Measurements from ENCODE around the gene CCNL2. TPM values are rescaled to one million over a fixed set of nuclear protein-coding genes. Genes with fewer than 3 reads are reported as not detected.

Gene CCNL2
- total and polyA plus RNA-seq, 2 of the 13 experiments (the other 11 are each of a cell fraction or from before 2014, with no cell fraction given): 105 to 340 TPM

- TF ChIP-seq ATF4 (CRISPR knock-in tag; IDR thresholded peaks at IDR 0.05) (no peak), PBX2 (CRISPR knock-in tag; IDR thresholded peaks at IDR 0.05) (no peak), ZBTB33 (CRISPR knock-in tag; IDR thresholded peaks at IDR 0.05) (peak; percentile 93), U2AF2 (IDR thresholded peaks at IDR 0.05; ENCODE audit: low read depth, low read length) (no peak), NR2C2 (CRISPR knock-in tag; IDR thresholded peaks at IDR 0.05; ENCODE audit: borderline replicate concordance) (no peak), ZNF205 (CRISPR knock-in tag; IDR thresholded peaks at IDR 0.05) (no peak), ZNF850 (CRISPR knock-in tag; conservative IDR thresholded peaks at IDR 0.05) (no peak), MIER3 (CRISPR knock-in tag; IDR thresholded peaks at IDR 0.05; ENCODE audit: borderline replicate concordance) (0 out of 2 replicates have a peak, but pooled peaks have one; percentile 21), BRD4 (CRISPR knock-in tag; IDR thresholded peaks at IDR 0.05) (no peak), ZNF484 (CRISPR knock-in tag; IDR thresholded peaks at IDR 0.05; ENCODE audit: borderline replicate concordance, low read depth) (no peak), POLR2A (IDR thresholded peaks at IDR 0.05; ENCODE audit: insufficient read depth in 1 of 2, low read depth in 2 of 2, low read length in 2 of 2) (no peak), MYC (CRISPR knock-in tag; IDR thresholded peaks at IDR 0.05; ENCODE audit: borderline replicate concordance) (peak; percentile 26; the same call in 1 of the 2 replicates), DMTF1 (CRISPR knock-in tag; IDR thresholded peaks at IDR 0.05) (no peak), ATF3 (CRISPR knock-in tag; IDR thresholded peaks at IDR 0.05) (no peak), ZNF496 (CRISPR knock-in tag; IDR thresholded peaks at IDR 0.05; ENCODE audit: insufficient replicate concordance) (no peak), SNAPC5 (CRISPR knock-in tag; IDR thresholded peaks at IDR 0.05; ENCODE audit: borderline replicate concordance) (no peak), POLR2G (IDR thresholded peaks at IDR 0.05; ENCODE audit: low read depth, low read length) (peak; percentile 40; the same call in 1 of the 2 replicates), ZBTB38 (CRISPR knock-in tag; IDR thresholded peaks at IDR 0.05) (0 out of 2 replicates have a peak, but pooled peaks have one; percentile 35), MYPOP (CRISPR knock-in tag; IDR thresholded peaks at IDR 0.05) (no peak), ZSCAN12 (CRISPR knock-in tag; IDR thresholded peaks at IDR 0.05) (no peak), RFX1 (IDR thresholded peaks at IDR 0.05) (no peak), ZNF777 (CRISPR knock-in tag; IDR thresholded peaks at IDR 0.05) (no peak), ZFAT (CRISPR knock-in tag; conservative IDR thresholded peaks at IDR 0.05) (no peak)
Observed at GRCh38 chr1:1397839-1398523, 1.2 kb downstream of the CCNL2 start (continued).
